Cortex of kidney (tissue), 1 donor: Measurements from ENCODE around the gene PGGHG.
"Not testable (repeated sequence)": the region's sequence is repeated elsewhere in the genome, so short reads cannot be mapped to it uniquely, and the experiment has no call there.

Source experiments
- DNase-seq: peaks from one replicate; lab custom pipeline; 2025; lab: John Stamatoyannopoulos, UW

PGGHG gene

GRCh38 chr11:285021-285893, 3.7 kb upstream of the PGGHG start:
- no peak for DNase-seq

GRCh38 chr11:285894-286220, 3.1 kb upstream of the PGGHG start:
- DNase-seq = no peak

- not testable (repeated sequence) for DNase-seq
These were observed 1.7 kb upstream of the PGGHG start for GRCh38 chr11:286977-287820.

GRCh38 chr11:287821-288477, 977 bp upstream of the PGGHG start:
- no peak for DNase-seq

- DNase-seq = no peak
These were observed 429 bp downstream of the PGGHG start for GRCh38 chr11:289398-289711.

GRCh38 chr11:289712-290620, 1.0 kb downstream of the PGGHG start:
- no peak for DNase-seq

- DNase-seq = no peak
These were observed 1.8 kb downstream of the PGGHG start for GRCh38 chr11:290621-291231.

- DNase-seq = no peak
These were observed 2.6 kb downstream of the PGGHG start for GRCh38 chr11:291281-292210.

GRCh38 chr11:292211-293121, 3.5 kb downstream of the PGGHG start:
- DNase-seq = no peak

GRCh38 chr11:293271-293851, 4.4 kb downstream of the PGGHG start:
- DNase-seq = no peak

- no peak for DNase-seq
These were observed 5.1 kb downstream of the PGGHG start for GRCh38 chr11:293852-294661.

GRCh38 chr11:294780-295179, 5.9 kb downstream of the PGGHG start:
- no peak for DNase-seq

- DNase-seq = no peak
These were observed 6.6 kb downstream of the PGGHG start for GRCh38 chr11:295351-296170.

- no peak for DNase-seq
These were observed 7.5 kb downstream of the PGGHG start for GRCh38 chr11:296171-297050.

GRCh38 chr11:297051-297585, 8.2 kb downstream of the PGGHG start:
- no peak for DNase-seq
